ENCODE measurements around the gene ESRRA. TPM values are rescaled to one million over a fixed set of nuclear protein-coding genes. Genes with fewer than 3 reads are reported as not detected.

The ESRRA gene
- total and polyA plus RNA-seq, 10 of the 15 experiments (the other 5 are each of a cell fraction or from before 2014, with no cell fraction given), result 0.32 to 48.9 (median 12.6) TPM

GRCh38 chr11:64284048-64284961 is 21.0 kb upstream of the ESRRA start, which contains the start of gene BAD (continued):
- no peak for TF ChIP-seq HDAC2 (IDR thresholded peaks at IDR 0.05)
- no peak for TF ChIP-seq TCF3 (IDR thresholded peaks at IDR 0.05; ENCODE audit: borderline replicate concordance, insufficient read depth, low read depth, low read length)
- no peak for TF ChIP-seq STAT3 (IDR thresholded peaks at IDR 0.05; ENCODE audit: low read depth, low read length)
- TF ChIP-seq SP1 (IDR thresholded peaks at IDR 0.05; ENCODE audit: low read depth, low read length), result peak; percentile 93
- TF ChIP-seq USF2 (IDR thresholded peaks at IDR 0.05; ENCODE audit: borderline replicate concordance, low read depth, low read length), result no peak
- peak; percentile 14 to 30; a peak in 1 of 4 replicates for TF ChIP-seq BHLHE40 (IDR thresholded peaks at IDR 0.05; ENCODE audit: borderline replicate concordance in 1 of 2, low read depth in 2 of 2, low read length in 1 of 2)
- no peak for TF ChIP-seq MTA2 (IDR thresholded peaks at IDR 0.05; ENCODE audit: low read depth)
- peak; percentile 31; the same call in 1 of the 2 replicates for TF ChIP-seq POLR2AphosphoS2 (IDR thresholded peaks at IDR 0.05; ENCODE audit: low read depth, low read length)
- no peak for TF ChIP-seq ZNF687 (IDR thresholded peaks at IDR 0.05)
- TF ChIP-seq RFX5 (IDR thresholded peaks at IDR 0.05; ENCODE audit: low read depth, low read length), result no peak
- no peak; the same call in 1 of the 2 replicates for TF ChIP-seq HCFC1 (IDR thresholded peaks at IDR 0.05; ENCODE audit: low read length)
- TF ChIP-seq ATF7 (IDR thresholded peaks at IDR 0.05; ENCODE audit: low read depth), result 0 out of 2 replicates have a peak, but pooled peaks have one; percentile 33
- 0 out of 2 replicates have a peak, but pooled peaks have one; percentile 19 for TF ChIP-seq BACH1 (IDR thresholded peaks at IDR 0.05; ENCODE audit: borderline replicate concordance)
- TF ChIP-seq KLF5 (IDR thresholded peaks at IDR 0.05; ENCODE audit: partially characterized antibody), result no peak
- no peak for TF ChIP-seq RB1 (IDR thresholded peaks at IDR 0.05; ENCODE audit: borderline replicate concordance)
- 0 out of 2 replicates have a peak, but pooled peaks have one; percentile 26 for TF ChIP-seq MAX (IDR thresholded peaks at IDR 0.05; ENCODE audit: low read depth, low read length)
- TF ChIP-seq SMC3 (IDR thresholded peaks at IDR 0.05; ENCODE audit: borderline replicate concordance, low read length), result no peak
- no peak for TF ChIP-seq ZNF217 (IDR thresholded peaks at IDR 0.05)
- TF ChIP-seq MYB (IDR thresholded peaks at IDR 0.05; ENCODE audit: borderline replicate concordance, low read depth, low read length), result no peak
- no peak for TF ChIP-seq BRCA1 (IDR thresholded peaks at IDR 0.05; ENCODE audit: low read depth, low read length)
- TF ChIP-seq ZBTB11 (CRISPR knock-in tag; IDR thresholded peaks at IDR 0.05), result no peak
- TF ChIP-seq IKZF1 (conservative IDR thresholded peaks at IDR 0.05), result no peak
